Upper lobe of right lung (tissue), 1 donor: ENCODE measurements around the gene LARP6. TPM values are rescaled to one million over a fixed set of nuclear protein-coding genes. Genes with fewer than 3 reads are reported as not detected.

Experiments
- ATAC-seq: fragments of 200-7000 bp; cut with Tn5 transposase; one replicate; pipeline ENCODE4 v1.9.1; 2020; ENCODE audit warnings: mild to moderate bottlenecking, moderate library complexity
- DNase-seq: peaks from one replicate; pipeline ENCODE4 v3.0.0-alpha.2; 2020
- H3K27ac ChIP-seq: fragments of 200-600 bp; one replicate; pipeline ENCODE4 v1.8.0; 2022
- H3K27me3 ChIP-seq: fragments of 200-600 bp; one replicate; pipeline ENCODE4 v1.8.0; 2022; ENCODE audit warnings: mild to moderate bottlenecking
- H3K36me3 ChIP-seq: fragments of 200-600 bp; one replicate; pipeline ENCODE4 v1.8.0; 2022
- H3K4me1 ChIP-seq: fragments of 200-600 bp; one replicate; pipeline ENCODE4 v1.8.0; 2022
- H3K4me3 ChIP-seq: fragments of 200-600 bp; one replicate; pipeline ENCODE4 v1.8.0; 2022; ENCODE audit warnings: mild to moderate bottlenecking
- H3K9me3 ChIP-seq: fragments of 200-600 bp; one replicate; pipeline ENCODE4 v1.8.0; 2022
- intact Hi-C: fragments of 100-400 bp; cut with DNase I; formaldehyde crosslinking; loops from one replicate; pipeline ENCODE4 v1.11.0; 2022
- total RNA-seq: library from RNA; stranded (reverse); fragmentation: NEBNext Ultra II Directional; extraction: Animal tissue kit (Norgen Biotek cat#: 25700); gene quantifications from one replicate; pipeline ENCODE4 v1.2.1, GENCODE V29; 2021
- TF ChIP-seq, protein P1 (sequence below): fragments of 200-600 bp; IDR thresholded peaks from one replicate; pipeline ENCODE4 v1.8.0; 2022; ENCODE audit warnings: antibody characterized with exemption
- donor health status: DM: no; HTN: yes; CAD: no; lungs with severe emphysema.

LARP6 gene
- total RNA-seq, 1 donor from 2014 or later = 6.2 TPM

- intact Hi-C loops = no loop called here
- H3K4me3 ChIP-seq = peak overlapping the region; percentile 60
- no peak for DNase-seq
- H3K27ac ChIP-seq = peak overlapping the region; percentile 78
- peak; percentile 16 for ATAC-seq
- H3K27me3 ChIP-seq = peaks cover 19% of the 10 kb centered on the region
- peaks cover 17% of the 10 kb centered on the region for H3K4me1 ChIP-seq
- no peaks in the 10 kb centered on the region for H3K36me3 ChIP-seq
- H3K9me3 ChIP-seq = no peaks in the 10 kb centered on the region
- TF ChIP-seq, protein P1, sequence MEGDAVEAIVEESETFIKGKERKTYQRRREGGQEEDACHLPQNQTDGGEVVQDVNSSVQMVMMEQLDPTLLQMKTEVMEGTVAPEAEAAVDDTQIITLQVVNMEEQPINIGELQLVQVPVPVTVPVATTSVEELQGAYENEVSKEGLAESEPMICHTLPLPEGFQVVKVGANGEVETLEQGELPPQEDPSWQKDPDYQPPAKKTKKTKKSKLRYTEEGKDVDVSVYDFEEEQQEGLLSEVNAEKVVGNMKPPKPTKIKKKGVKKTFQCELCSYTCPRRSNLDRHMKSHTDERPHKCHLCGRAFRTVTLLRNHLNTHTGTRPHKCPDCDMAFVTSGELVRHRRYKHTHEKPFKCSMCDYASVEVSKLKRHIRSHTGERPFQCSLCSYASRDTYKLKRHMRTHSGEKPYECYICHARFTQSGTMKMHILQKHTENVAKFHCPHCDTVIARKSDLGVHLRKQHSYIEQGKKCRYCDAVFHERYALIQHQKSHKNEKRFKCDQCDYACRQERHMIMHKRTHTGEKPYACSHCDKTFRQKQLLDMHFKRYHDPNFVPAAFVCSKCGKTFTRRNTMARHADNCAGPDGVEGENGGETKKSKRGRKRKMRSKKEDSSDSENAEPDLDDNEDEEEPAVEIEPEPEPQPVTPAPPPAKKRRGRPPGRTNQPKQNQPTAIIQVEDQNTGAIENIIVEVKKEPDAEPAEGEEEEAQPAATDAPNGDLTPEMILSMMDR = no peak
Measured at GRCh38 chr15:70853318-70853972, 512 bp downstream of the LARP6 start.

GRCh38 chr15:70852501-70853317, 1.2 kb downstream of the LARP6 start:
- H3K4me1 ChIP-seq = peaks cover 17% of the 10 kb centered on the region
- H3K27me3 ChIP-seq = peaks cover 19% of the 10 kb centered on the region
- DNase-seq = no peak
- peak overlapping the region; percentile 60 for H3K4me3 ChIP-seq
- H3K36me3 ChIP-seq = no peaks in the 10 kb centered on the region
- TF ChIP-seq, protein P1 = no peak
- H3K9me3 ChIP-seq = no peaks in the 10 kb centered on the region
- H3K27ac ChIP-seq = peak overlapping the region; percentile 78
- no peak for ATAC-seq
- intact Hi-C loops = no loop called here

- DNase-seq (no peak), ATAC-seq (no peak)
- Histone ChIP-seq H3K36me3 (no peaks in the 10 kb centered on the region), H3K9me3 (no peaks in the 10 kb centered on the region), H3K4me1 (peaks cover 13% of the 10 kb centered on the region), H3K4me3 (no peak overlapping the region), H3K27me3 (peaks cover 19% of the 10 kb centered on the region), H3K27ac (no peak overlapping the region)
- intact Hi-C loops = no loop called here
- TF ChIP-seq, protein P1 = no peak
Measured at GRCh38 chr15:70851889-70852288, 2.1 kb downstream of the LARP6 start.

- Histone ChIP-seq H3K9me3 (no peaks in the 10 kb centered on the region), H3K27ac (no peak overlapping the region), H3K4me1 (no peaks in the 10 kb centered on the region), H3K4me3 (no peak overlapping the region), H3K36me3 (no peaks in the 10 kb centered on the region), H3K27me3 (no peaks in the 10 kb centered on the region)
- ATAC-seq = no peak
- intact Hi-C loops = no loop called here
- TF ChIP-seq, protein P1 = no peak
- DNase-seq = no peak
Measured at GRCh38 chr15:70845602-70846360, 8.2 kb downstream of the LARP6 start.

DNA sequence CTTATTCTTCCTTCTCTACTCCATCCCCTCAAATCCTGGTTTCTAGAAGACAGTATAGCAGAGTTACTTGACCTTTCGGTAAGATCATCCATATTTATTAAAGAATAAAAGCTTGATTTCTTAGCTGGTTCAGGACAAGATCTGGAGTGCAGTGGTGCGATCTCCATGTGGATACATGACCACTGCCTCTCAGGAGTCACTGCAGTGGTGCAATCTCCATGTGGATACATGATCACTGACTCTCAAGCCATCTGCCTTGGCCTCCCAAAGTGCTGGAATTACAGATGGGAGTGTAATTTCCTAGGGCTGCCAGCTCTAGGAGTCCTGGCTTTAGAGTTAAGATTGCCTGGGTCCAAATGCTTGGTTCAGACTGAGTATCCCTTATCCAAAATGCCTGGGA, 16.5 kb downstream of the LARP6 start:
- H3K27ac ChIP-seq = no peak overlapping the region
- H3K4me3 ChIP-seq = no peak overlapping the region
- no peaks in the 10 kb centered on the region for H3K27me3 ChIP-seq
- intact Hi-C loops = no loop called here
- H3K9me3 ChIP-seq = no peaks in the 10 kb centered on the region
- no peaks in the 10 kb centered on the region for H3K4me1 ChIP-seq
- DNase-seq = no peak
- ATAC-seq = no peak
- TF ChIP-seq, protein P1 = no peak
- no peaks in the 10 kb centered on the region for H3K36me3 ChIP-seq
